K562 (cell line): ENCODE results near the gene FUZ. TPM values are rescaled to one million over a fixed set of nuclear protein-coding genes. Genes with fewer than 3 reads are reported as not detected.

Experiments used
- FOXP1 ChIP-seq: sonication (generic); formaldehyde crosslinking; IDR thresholded peaks from 2 replicates; pipeline ENCODE4 v1.8.0; 2022; ENCODE audit warnings: mild to moderate bottlenecking, missing genetic modification reagents
- KDM5B ChIP-seq: fragments of 200-600 bp; sonication (generic); IDR thresholded peaks from 2 replicates; pipeline ENCODE4 v1.6.1; 2012; ENCODE audit warnings: low read depth, mild to moderate bottlenecking, moderate library complexity, low read length, control low read depth, inconsistent platforms; ENCODE audit not compliant: insufficient replicate concordance
- POLR2AphosphoS5 ChIP-seq: IDR thresholded peaks from 2 replicates; pipeline ENCODE4 v1.6.1; 2011; ENCODE audit warnings: mild to moderate bottlenecking, low read depth, low read length, moderate library complexity; ENCODE audit not compliant: control insufficient read depth, insufficient read depth
- POLR2G ChIP-seq: fragments of 200-400 bp; formaldehyde crosslinking; IDR thresholded peaks from 2 replicates; pipeline ENCODE4 v1.6.1; 2017; ENCODE audit warnings: low read depth, mild to moderate bottlenecking, antibody characterized with exemption, low read length, moderate library complexity
- RREB1 ChIP-seq: fragments of 250-450 bp; sonication (Bioruptor Pico); IDR thresholded peaks from 2 replicates; pipeline ENCODE4 v1.4.0; 2020
- SMAD1 ChIP-seq: fragments of 150-350 bp; IDR thresholded peaks from 2 replicates; pipeline ENCODE4 v1.6.1; 2014; ENCODE audit warnings: low read length, low read depth; ENCODE audit not compliant: partially characterized antibody
- ZBTB33 ChIP-seq: sonication (generic); formaldehyde crosslinking; IDR thresholded peaks from 2 replicates; pipeline ENCODE4 v1.8.1; 2023; ENCODE audit warnings: mild to moderate bottlenecking, missing genetic modification reagents
- ZNF785 ChIP-seq: fragments of 250-450 bp; sonication (Bioruptor Pico); IDR thresholded peaks from 2 replicates; pipeline ENCODE4 v1.4.0; 2020; ENCODE audit warnings: mild to moderate bottlenecking
- polyA plus RNA-seq, 8 experiments: library from polyadenylated mRNA; depleted of rRNA in 4 of 8; stranded (reverse) in 5 of 8; unstranded in 3 of 8; fragments of >200 nt; fragmentation: Nextera tagmentation in 2 of 8; fragmentation: Illumina TruSeq in 1 of 8; extraction: Ambion mirVana in 2 of 8; extraction: Trizol in 1 of 8; gene quantifications; 2 replicates each; pipeline versions ENCODE4 v1.2.1 to v1.2.3, GENCODE V29; 2011 to 2014; ENCODE audit warnings: inconsistent platforms in 1 of 8, missing spikeins in 1 of 8
- total RNA-seq, 7 experiments: library from RNA; depleted of rRNA in 6 of 7; stranded (reverse); fragments of >200 nt in 6 of 7; fragmentation: Illumina TruSeq in 2 of 7; extraction: Trizol in 2 of 7; gene quantifications; 2 replicates each; pipeline versions ENCODE4 v1.2.1 to v1.2.3, GENCODE V29; 2011 to 2021; ENCODE audit warnings: low replicate concordance in 1 of 7
- TF ChIP-seq, protein P1 (sequence below): fragments of 450-650 bp; IDR thresholded peaks from 2 replicates; pipeline ENCODE4 v1.6.1; 2018; ENCODE audit not compliant: partially characterized antibody
- TF ChIP-seq, protein P2 (sequence below): sonication (generic); formaldehyde crosslinking; IDR thresholded peaks from 2 replicates; pipeline ENCODE4 v1.8.0; 2022; ENCODE audit warnings: missing genetic modification reagents, mild to moderate bottlenecking, moderate library complexity, borderline replicate concordance

FUZ gene
- total and polyA plus RNA-seq, 9 of the 15 experiments (the other 6 are each of a cell fraction or from before 2014, with no cell fraction given): 0.17 to 7.6 (median 3.6) TPM; not detected in 1

GRCh38 chr19:49851456-49852259, 38.6 kb upstream of the FUZ start (continued):
- TF ChIP-seq, protein P1, sequence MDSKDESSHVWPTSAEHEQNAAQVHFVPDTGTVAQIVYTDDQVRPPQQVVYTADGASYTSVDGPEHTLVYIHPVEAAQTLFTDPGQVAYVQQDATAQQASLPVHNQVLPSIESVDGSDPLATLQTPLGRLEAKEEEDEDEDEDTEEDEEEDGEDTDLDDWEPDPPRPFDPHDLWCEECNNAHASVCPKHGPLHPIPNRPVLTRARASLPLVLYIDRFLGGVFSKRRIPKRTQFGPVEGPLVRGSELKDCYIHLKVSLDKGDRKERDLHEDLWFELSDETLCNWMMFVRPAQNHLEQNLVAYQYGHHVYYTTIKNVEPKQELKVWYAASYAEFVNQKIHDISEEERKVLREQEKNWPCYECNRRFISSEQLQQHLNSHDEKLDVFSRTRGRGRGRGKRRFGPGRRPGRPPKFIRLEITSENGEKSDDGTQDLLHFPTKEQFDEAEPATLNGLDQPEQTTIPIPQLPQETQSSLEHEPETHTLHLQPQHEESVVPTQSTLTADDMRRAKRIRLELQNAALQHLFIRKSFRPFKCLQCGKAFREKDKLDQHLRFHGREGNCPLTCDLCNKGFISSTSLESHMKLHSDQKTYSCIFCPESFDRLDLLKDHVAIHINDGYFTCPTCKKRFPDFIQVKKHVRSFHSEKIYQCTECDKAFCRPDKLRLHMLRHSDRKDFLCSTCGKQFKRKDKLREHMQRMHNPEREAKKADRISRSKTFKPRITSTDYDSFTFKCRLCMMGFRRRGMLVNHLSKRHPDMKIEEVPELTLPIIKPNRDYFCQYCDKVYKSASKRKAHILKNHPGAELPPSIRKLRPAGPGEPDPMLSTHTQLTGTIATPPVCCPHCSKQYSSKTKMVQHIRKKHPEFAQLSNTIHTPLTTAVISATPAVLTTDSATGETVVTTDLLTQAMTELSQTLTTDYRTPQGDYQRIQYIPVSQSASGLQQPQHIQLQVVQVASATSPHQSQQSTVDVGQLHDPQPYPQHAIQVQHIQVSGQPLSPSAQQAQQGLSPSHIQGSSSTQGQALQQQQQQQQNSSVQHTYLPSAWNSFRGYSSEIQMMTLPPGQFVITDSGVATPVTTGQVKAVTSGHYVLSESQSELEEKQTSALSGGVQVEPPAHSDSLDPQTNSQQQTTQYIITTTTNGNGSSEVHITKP: peak; percentile 57
- no peak for TF ChIP-seq ZNF785 (CRISPR knock-in tag)
- peak; percentile 29 for TF ChIP-seq KDM5B
- TF ChIP-seq RREB1 (CRISPR knock-in tag): 0 out of 2 replicates have a peak, but pooled peaks have one; percentile 41
- TF ChIP-seq FOXP1 (CRISPR knock-in tag): no peak
- TF ChIP-seq ZBTB33: 0 out of 2 replicates have a peak, but pooled peaks have one; percentile 12
- no peak for TF ChIP-seq SMAD1
- TF ChIP-seq POLR2AphosphoS5: no peak
- peak; percentile 51; the same call in 1 of the 2 replicates for TF ChIP-seq POLR2G
- TF ChIP-seq, protein P2, sequence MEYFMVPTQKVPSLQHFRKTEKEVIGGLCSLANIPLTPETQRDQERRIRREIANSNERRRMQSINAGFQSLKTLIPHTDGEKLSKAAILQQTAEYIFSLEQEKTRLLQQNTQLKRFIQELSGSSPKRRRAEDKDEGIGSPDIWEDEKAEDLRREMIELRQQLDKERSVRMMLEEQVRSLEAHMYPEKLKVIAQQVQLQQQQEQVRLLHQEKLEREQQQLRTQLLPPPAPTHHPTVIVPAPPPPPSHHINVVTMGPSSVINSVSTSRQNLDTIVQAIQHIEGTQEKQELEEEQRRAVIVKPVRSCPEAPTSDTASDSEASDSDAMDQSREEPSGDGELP (CRISPR knock-in tag): peak; percentile 18; the same call in 1 of the 2 replicates
